Stimulated activated CD4-positive, alpha-beta T cell treated with anti-CD3 and anti-CD28 coated beads, Interleukin-1b, Interleukin-23, amount 100 ng/mL, for 1 hour (primary cell): Measurements from ENCODE around the gene M1AP.

Experiments used
- DNase-seq, 2 donors: peaks; one replicate each; pipeline ENCODE4 v3.0.0-alpha.2; 2020; ENCODE audit warnings: low read depth in 2 of 2

Gene M1AP

GRCh38 chr2:74524955-74525716, 123.0 kb downstream of the M1AP start:
- DNase-seq, result no peak

- no peak for DNase-seq
Measured at GRCh38 chr2:74524005-74524404, 124.1 kb downstream of the M1AP start.

- DNase-seq, result no peak
Measured at GRCh38 chr2:74522516-74522915, 125.6 kb downstream of the M1AP start.

GRCh38 chr2:74516650-74517049, 131.5 kb downstream of the M1AP start:
- no peak for DNase-seq

GRCh38 chr2:74515981-74516633, 132.0 kb downstream of the M1AP start:
- DNase-seq, result peak; percentile 46 to 74

- DNase-seq, result no peak
Measured at GRCh38 chr2:74515271-74515980, 132.7 kb downstream of the M1AP start.

- no peak for DNase-seq
Measured at GRCh38 chr2:74514368-74515270, 133.5 kb downstream of the M1AP start, which contains the start of gene TLX2. Gene TLX2 (plus strand): TSS chr2:74514450. CDS start chr2:74514807, 357 bp downstream.

GRCh38 chr2:74513605-74514367, 134.3 kb downstream of the M1AP start:
- DNase-seq, result no peak

- DNase-seq, result no peak
Measured at GRCh38 chr2:74512744-74513604, 135.2 kb downstream of the M1AP start.

GRCh38 chr2:74511104-74511989, 136.8 kb downstream of the M1AP start:
- no peak for DNase-seq

- DNase-seq, result no peak
Measured at GRCh38 chr2:74510272-74510671, 137.9 kb downstream of the M1AP start.

GRCh38 chr2:74507926-74508520, 140.1 kb downstream of the M1AP start:
- no peak for DNase-seq
